OCI-LY1 (cell line): ENCODE results near the gene GMDS.

Experiments used
- EZH2 ChIP-seq: fragments of 200-600 bp; sonication (generic), shearing (Covaris generic); IDR thresholded peaks from 2 replicates; pipeline ENCODE4 v1.8.0; 2017; ENCODE audit warnings: borderline replicate concordance, mixed run types, mild to moderate bottlenecking, antibody characterized with exemption, low read length, moderate library complexity, mixed read lengths
- TF ChIP-seq, protein P1 (sequence below): fragments of 200-600 bp; sonication (generic), shearing (Covaris generic); IDR thresholded peaks from 2 replicates; pipeline ENCODE4 v1.5.1; 2017; ENCODE audit warnings: mild to moderate bottlenecking, antibody characterized with exemption, low read length, moderate library complexity, mixed read lengths

DNA sequence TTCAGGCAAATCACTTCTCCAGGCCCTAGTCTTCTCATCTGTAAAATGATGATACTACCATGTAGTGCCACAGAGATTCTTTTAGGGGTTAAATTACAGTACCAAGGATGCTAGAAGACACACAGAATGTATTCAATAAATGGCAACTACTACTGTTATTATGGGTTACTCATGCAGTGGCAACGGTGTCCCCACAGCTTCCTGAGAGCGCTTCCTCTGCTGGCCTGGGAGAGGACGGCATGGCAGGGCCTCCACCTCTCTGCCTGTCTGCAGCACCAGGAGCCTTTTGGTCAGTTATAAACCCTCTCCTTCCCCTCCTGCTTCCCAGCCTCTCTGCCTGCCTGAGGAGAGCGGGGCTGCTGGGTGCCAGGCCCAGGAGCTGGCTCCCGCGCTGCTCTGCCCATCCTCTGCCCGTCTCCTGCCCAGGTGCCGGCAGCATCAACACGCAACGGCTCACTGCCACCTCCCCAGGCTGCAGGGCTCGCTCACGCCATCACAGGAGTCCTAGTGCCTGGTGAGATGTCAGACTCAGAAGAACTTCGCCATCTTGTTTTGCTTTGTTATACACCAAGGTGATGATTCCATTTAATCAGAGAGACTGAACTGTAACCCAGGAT, 465.0 kb downstream of the GMDS start:
- TF ChIP-seq, protein P1, sequence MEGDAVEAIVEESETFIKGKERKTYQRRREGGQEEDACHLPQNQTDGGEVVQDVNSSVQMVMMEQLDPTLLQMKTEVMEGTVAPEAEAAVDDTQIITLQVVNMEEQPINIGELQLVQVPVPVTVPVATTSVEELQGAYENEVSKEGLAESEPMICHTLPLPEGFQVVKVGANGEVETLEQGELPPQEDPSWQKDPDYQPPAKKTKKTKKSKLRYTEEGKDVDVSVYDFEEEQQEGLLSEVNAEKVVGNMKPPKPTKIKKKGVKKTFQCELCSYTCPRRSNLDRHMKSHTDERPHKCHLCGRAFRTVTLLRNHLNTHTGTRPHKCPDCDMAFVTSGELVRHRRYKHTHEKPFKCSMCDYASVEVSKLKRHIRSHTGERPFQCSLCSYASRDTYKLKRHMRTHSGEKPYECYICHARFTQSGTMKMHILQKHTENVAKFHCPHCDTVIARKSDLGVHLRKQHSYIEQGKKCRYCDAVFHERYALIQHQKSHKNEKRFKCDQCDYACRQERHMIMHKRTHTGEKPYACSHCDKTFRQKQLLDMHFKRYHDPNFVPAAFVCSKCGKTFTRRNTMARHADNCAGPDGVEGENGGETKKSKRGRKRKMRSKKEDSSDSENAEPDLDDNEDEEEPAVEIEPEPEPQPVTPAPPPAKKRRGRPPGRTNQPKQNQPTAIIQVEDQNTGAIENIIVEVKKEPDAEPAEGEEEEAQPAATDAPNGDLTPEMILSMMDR, result no peak
- TF ChIP-seq EZH2, result no peak
